Stimulated activated CD4-positive, alpha-beta T cell treated with anti-CD3 and anti-CD28 coated beads, Interleukin-2, amount 100 ng/mL, for 24 hours (primary cell): Measurements from ENCODE around the gene SDK1.
"Not testable (repeated sequence)": the region's sequence is repeated elsewhere in the genome, so short reads cannot be mapped to it uniquely, and the experiment has no call there.

Experiments used
- DNase-seq, 2 donors: peaks; one replicate each; pipeline ENCODE4 v3.0.0-alpha.2; 2020

SDK1 gene

DNA sequence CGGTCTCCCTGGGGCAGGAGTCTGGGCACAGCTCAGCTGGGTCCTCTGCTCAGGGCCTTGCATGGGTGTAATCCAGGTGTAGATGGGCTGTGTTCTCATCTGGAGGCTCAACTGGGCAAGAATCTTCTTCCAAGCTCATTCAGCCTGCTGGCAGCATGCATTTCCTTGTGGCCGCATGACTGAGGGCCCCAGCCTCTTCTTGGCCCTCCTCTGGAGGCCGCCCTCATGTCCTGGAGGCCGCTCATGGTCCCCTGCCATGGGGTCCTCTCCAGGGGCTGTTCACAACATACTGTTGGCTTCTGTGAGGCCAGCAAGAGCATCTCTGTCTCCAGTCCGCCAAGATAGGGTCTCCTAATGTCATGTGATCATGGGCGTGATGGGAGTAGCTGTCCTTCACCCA, 943.6 kb downstream of the SDK1 start:
- DNase-seq = no peak

DNA sequence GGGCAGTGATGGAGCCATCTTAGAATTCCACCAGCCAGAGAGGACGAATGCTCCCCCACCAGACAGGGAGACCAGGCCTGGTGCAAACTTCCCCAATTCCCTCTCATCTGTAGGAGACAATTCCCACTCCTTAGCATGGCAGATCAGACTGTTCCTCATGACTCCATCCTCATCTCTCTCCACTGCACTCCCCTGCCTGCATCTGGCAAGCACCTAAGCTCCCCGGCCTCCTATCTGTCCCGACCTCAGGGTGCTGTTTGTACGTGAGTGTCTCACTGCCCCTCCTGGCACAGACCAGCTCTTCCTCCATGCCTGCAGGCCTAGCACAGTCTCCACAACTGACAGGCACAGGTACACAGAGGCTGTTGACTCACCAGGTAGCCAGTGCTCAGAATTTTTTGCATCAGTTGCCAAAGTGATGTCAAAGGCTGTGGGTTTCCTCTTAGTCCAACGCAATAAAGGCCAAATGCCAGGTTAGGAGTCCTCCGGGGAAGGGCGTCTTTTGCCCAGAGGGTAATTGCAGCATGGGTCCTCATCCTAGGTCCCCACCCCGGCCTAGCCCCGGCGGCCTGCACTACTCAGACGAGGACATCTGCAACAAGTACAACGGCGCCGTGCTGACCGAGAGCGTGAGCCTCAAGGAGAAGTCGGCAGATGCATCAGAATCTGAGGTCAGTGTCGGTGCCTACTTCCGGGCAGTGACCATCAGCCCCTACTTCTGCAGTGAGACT, 944.2 kb downstream of the SDK1 start:
- DNase-seq = no peak

DNA sequence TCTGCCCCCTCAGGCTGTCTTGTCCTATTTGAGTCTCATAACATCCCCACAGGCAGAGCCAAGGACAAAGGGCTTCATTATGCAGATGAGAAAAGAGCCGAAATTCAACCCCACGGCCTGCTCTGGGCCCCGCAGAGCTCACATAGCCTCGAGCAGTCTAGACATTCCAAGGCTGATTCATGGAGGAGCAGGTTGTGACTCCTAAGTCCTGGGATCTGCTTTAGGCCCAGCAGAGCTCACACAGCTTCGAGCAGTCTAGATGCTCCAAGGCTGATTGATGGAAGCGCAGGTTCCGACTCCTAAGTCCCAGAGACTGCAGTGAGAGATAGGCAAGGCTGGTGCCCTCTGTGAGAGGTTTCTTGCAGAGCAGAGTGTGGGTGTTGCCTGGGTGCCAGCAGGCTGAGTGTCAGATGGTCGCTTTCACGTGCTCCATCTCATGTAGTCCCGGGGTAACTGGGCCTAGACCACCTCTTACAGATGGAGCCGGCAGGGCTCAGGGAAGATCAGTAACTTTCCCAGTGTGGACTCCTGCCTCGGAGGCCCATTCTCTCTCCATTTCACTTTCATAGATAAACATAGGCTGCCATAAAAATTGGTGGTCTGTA, 944.9 kb downstream of the SDK1 start:
- no peak for DNase-seq

DNA sequence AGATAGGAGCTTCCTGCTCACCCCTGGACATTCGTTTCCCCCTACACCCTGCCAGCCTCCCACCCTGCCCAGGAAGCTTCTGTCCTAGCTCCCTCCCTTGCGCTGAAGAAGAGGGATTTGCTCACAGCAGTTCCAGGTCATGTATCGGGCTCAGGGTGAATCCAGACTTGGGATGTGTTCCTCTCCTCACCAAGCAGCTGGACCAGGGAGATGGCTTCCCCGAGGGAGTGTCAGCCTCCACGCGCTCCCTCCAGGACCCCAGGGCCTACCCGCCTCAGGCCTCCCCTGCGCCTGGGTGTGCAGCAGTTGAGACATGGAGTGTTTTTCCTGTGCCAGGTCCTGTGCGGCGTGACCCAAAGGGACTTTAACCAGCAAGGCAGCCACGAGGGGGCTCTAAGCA, 945.5 kb downstream of the SDK1 start:
- no peak for DNase-seq

DNA sequence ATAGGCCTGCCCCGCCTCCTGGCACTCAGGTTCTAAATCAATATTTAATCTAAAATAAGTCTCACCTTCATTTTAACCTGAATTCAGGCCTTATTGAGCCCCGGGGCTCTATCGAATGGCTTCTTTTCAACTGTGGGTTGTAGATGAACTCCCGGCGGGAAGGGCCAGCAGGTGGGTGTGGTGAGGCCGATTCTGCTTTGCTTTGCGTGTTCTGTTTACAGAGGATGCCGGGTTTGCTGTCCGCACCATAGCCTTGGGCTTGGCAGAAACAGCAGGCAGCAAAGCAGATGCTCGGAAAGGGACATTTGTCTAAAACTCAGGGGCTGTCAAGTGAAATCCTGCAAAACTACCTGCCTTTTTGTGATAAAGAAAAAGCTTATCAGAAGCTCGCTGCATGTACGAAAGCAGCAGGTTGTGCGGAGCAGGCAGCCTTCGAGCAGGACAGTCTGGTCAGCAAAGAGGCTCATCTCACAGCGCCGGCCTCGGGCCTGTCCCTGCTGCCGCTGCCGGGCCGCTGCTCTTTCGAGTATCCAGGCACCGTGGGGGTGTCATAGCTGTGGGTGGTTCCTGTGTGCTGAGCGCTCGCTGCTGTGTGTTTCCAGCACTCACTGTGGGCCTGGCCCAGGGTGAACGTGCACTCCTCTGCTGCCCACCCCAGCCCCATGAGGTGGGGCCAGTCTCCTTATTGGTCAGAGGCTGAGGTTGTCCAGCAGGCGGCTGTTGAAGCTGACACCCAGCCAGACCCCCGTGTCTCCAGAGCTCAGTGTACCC, 946.2 kb downstream of the SDK1 start:
- no peak for DNase-seq

DNA sequence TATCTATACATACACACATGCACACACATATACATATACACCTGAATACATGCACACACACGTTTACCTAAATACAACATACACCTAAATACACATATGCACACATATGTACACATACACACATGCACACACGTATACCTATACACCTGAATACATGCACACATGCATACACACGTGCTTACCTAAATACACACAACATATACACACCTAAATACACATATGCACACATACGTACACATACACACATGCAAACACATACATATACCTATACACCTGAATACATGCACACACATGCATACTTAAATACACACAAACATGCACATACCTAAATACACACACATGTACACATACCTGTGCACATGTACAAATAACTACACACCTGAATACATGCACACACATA, 947.2 kb downstream of the SDK1 start:
- DNase-seq = no peak

DNA sequence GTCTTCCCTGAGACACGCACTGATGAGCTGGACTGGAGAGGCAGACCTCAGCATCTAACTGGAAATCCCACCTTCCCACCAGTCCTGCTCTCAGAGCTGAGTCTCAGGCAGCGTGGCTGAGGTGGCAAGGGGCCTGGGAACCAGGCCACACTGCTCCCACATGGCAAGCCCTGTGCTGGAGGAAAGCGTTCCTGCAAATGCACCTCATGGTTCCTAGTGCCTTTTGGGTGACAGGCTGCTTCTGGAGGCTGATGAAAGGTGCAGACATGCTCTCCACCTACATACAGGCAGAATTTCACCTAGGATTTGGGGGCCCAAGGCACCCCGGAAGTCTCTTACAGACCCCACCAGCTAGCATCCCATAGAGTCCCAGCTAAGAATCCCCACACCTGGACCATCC, 948.2 kb downstream of the SDK1 start:
- no peak for DNase-seq

DNA sequence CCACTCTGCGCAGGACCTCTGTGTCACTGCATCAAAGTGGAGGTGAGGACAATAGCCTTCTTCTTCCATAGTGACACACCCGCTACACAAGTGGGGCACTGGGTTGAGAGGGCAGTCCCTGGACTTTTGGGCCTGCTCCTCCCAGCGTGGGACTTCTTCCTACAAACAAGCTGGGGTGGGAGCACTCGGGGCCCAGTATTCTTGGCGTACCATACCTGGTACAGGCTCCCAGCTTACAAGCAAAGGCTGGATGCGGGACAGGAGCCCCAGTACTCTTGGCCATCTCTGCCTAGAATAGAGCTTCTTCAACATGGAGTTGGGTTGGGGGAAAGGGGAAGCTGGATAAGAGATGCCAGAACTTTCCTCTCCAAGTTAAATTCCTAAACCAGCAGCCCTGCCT, 954.3 kb downstream of the SDK1 start:
- DNase-seq = no peak

DNA sequence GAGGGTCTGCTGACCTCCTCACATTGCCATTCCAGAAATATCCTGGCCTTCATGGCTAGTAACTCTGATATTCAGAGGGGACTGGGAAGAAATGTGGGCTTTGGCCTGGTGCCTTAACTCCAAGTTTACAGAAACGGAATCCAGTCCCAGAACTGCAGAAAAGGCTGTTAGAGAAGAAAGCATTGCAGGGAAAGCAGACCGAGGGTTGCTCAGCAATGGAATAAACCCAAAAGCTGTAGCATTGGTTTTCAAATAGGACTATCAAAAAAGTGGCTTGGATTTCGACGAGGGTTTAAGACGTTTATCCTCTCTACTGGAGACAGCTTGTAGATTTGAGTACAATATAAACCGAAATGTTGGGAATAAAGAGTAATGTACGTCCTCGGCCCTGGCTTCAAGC, 955.2 kb downstream of the SDK1 start:
- DNase-seq = no peak

DNA sequence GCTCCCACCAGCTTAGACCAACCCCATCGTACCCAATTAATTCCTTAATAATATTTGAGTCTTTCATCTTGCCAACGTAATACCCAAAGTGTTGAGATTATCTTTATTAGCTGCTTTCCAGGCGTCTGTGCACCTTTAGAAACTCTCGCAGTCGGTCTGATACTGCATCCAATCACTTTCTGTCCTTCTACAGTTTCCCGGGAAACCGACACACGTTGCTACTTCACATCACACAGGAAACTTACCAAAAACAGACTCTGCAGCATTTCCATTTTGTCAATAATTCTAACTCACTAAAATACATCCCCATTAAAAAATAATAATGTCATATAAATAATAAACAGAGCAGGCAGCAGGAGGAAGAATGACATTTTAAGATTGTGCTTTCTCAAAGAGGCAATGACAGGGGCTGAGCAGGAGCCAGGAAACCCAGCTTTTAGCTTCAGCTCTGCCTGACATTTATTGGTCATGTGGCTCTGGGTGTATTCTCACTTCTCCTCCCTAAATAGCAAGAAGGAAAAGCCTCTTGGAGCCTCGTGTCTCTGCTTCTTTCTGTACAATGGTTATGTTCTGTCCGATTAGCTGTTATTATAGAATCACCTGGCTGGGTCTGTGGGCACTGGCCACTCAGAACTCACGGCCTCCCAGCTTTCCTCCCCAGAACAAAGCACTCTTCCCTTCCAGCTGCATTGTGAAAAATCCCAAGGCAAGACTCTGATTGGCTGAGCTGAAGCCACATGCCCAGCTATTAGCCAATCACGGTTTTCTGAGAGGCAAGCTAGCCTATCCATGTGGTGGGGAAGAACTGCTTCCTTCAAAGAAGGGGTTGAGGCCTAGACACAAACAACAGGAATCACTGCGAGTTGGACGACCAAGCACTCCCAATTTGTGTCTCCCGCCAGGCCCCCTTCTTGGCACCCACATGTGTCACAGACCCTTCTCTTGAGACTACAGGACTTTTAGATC, 956.4 kb downstream of the SDK1 start:
- no peak for DNase-seq

DNA sequence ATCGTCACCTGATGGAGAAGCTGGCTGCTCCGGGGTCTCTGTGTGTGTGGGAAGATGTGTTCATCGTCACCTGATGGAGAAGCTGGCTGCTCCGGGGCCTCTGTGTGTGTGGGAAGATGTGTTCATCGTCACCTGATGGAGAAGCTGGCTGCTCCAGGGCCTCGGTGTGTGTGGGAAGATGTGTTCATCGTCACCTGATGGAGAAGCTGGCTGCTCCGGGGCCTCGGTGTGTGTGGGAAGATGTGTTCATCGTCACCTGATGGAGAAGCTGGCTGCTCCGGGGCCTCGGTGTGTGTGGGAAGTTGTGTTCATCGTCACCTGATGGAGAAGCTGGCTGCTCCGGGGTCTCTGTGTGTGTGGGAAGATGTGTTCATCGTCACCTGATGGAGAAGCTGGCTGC, 959.1 kb downstream of the SDK1 start:
- DNase-seq = not testable (repeated sequence)

DNA sequence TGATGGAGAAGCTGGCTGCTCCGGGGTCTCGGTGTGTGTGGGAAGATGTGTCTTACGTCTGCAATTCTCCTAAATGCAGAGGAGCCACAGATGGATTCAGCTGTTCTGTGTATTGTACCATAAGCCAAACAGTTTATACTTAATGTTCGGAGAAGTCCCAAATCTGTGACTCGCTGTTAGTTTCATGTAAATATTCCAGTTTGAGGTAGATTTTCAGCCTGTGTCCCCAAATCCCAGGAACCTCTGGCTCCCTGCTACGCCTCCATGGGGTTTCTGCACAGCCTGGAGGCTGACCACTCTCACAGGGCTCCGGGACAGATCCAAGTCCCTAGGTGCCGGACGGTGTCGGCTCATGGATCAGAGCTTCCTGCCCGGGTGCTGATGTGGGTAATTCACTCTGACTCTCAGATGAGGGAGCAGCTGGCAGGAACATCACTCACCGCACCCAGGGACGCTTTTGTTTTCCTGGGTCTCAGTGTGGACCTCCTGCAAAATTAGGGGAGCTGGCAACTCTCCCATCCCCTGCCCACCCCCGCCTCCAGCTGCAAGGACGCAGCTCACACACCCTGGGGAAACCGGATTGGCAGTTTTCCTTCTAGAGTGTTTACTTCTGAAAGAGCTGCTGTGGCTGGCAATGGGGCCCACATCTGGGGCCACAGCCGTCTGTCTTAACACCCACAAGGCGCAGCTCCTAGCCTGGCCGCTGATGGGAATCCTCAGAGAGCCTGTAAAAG, 960.0 kb downstream of the SDK1 start:
- DNase-seq = no peak

DNA sequence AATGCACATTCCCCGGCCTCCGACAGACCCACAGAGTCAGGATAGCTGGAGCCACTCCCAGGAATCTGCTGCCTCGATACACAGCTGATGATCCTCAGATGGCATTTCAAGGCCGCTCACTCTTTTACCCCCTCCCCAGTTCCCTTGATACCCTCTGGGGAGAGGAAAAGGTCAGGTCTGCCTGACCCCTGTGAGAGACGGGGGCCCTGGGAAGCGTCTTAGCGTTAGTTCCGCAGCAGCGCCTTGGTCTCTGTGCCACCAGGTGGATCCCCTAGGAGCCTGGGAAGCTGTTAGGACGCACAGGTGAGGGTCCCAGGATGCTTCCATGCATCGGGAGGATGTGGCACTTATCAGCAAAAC, 960.5 kb downstream of the SDK1 start:
- DNase-seq = no peak

DNA sequence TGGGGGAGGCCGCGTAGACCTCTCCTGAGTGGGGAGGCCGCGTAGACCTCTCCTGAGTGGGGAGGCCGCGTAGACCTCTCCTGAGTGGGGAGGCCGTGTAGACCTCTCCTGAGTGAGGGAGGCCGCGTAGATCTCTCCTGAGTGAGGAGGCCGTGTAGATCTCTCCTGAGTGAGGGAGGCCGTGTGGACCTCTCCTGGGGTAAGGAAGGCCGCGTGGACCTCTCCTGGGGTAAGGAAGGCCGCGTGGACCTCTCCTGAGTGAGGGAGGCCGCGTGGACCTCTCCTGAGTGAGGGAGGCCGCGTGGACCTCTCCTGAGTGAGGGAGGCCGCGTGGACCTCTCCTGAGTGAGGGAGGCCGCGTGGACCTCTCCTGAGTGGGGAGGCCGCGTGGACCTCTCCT, 963.2 kb downstream of the SDK1 start:
- DNase-seq = not testable (repeated sequence)

DNA sequence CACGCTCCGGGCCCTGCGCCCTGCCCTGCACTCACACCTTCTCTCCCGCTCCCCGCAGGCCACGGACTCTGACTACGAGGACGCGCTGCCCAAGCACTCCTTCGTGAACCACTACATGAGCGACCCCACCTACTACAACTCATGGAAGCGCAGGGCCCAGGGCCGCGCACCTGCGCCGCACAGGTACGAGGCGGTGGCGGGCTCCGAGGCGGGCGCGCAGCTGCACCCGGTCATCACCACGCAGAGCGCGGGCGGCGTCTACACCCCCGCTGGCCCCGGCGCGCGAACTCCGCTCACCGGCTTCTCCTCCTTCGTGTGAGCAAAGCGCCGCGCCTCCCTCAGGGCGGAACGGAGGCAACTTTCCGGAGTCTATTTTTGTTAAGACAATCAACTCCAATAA, 964.0 kb downstream of the SDK1 start:
- no peak for DNase-seq

DNA sequence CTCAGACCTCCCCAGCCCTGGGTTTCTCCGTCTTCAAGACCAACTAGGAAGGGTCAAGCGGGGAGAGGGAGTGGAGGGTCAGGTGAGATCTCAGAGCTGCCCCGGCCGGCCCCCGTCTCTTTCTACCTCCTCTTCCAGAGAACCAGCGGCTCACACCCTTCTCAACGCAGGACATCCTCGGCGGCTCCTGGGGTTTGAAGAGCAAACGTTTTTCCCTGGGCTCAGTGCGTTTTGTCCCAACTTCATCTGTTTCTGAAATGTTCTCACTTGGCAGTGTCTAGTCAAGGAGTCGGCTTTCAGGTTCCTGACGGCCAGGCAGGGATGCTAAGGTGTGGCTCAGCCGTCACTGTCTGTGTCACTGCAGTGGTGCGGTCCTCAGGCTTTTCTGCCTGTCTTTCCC, 964.6 kb downstream of the SDK1 start:
- no peak for DNase-seq

DNA sequence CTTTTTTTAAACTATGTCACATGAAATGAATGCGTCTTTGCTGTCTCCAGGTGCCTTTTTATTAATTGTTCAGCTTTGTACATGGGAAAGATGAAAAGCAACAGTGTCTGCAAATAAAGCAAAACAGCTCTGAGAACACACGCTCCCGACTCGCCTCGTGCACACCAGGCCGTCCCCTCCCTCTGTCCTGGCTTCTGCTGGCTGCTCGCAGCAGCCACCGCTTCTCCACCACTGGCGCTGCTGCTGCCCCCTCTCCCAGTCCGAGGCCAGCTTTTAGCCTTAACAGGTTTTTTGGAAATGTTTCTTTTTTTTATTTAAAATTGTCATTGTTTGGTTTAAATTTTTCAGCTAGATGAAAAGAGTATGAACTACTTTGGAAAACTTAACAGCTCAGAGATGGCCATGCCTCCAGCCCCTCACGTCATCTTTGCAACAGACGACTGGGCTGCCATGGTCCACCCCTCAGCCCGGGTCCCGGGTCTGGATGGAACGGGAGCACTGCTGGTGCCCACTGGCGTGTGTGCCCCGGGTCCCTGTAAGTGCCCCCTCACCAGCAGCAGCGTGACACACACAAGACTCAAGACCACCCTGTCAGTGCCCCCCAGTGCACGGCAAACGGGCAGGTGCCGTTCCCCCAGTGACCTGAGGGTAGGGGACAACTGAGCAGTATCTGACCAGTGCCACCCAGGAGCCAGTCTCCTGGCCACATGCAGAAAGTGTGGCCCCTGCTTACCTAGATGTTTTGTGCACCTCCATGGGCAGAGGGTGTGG, 965.4 kb downstream of the SDK1 start:
- no peak for DNase-seq

DNA sequence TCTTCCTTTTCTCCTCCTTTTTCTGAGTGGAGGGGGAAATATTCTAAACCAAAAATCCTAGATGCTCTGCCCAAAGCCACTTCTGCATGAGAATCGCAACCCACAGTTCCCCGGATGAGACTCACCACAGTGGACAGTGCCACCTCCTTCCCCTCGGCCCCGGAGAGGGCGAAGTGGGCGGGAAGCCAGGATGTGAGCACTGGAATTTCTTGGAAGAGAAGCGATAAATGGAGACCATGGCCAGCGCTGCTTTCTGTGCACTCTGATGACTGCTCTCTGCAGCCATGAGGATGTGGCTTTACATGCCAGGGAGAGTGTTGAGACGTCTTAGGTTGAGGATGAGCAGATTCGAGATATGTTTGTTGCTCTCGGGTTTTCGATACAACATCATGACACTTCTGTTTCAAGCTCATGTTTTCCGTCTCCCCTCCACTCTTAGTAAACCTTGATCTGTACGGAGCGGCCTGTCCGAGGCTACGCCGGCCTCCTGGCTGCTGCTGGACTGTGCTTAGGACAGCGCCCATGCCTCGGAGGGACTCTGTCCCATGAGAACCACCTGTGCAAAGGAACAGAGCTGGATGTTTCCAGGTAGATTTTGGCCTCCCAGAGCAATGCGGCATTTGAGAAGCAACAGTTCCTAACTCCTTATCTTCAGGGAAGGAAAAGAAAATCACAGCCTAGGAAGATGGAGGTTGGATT, 966.4 kb downstream of the SDK1 start:
- DNase-seq = no peak

DNA sequence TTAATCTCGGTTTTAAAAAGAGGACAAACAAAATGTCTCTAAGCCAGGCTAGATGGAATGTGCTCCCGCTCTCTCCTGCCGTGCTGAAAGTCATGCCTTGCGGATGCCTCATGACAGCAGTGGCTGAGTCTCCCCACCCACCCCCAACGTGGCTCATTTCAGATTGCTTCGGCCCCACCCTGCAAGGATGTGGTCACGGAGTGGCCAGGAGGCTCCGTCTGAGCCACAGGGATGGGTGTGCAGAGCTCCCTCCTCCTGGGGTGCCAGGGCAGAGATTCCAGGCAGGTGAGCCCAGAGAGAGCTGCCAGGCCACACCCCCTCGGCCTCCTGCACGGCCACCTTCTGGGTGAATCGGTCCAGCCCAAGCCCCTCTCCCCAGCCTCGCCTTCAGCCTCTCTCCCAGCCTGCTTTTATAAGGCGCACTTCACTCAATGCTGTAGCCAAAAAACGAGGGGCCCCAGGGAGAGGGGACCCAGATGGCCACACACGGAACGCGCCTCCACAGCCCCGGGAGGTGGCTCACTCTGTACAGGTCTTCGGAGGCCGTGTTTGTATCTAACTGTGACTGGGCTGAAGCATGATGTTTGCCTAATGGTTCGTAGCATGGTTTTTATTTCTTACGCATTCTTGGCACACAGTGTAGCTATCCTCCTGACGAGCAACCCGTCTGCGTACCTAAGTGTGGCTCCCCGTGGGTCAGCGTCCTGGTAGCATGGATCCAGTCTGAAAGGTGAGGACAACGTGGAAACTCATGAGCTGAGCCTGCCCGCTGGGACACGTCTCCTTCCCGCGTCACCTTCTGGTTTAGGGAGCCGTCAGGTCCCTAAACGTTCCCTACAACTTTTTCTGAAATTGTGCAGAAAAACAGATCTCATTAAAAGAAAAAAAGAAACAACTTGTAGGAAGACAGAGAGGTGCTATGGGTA, 967.3 kb downstream of the SDK1 start:
- no peak for DNase-seq

DNA sequence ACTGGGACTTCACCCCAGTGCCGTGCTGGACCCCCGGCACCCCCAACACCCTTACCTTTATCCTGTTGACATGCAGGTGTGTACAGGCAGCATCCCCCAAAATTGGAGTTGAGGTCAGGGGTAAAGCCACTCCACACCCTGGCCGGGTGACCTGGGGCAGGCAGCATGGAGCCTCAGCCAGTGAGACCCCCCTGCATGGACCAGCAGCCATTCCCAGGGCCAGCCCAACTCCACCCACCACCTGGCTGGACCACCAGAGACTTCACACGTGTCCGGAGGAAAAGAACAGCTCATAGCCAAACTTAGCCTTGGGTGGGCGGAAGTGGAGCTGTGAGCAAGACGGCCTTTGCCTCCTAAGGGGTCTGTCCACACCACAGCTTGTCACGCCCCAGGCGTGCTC, 968.0 kb downstream of the SDK1 start:
- no peak for DNase-seq
